Activated CD4-positive, alpha-beta T cell treated with anti-CD3 and anti-CD28 coated beads, Interleukin-2, amount 10 ng/mL, durations not matched to agents 7 days and 5 days (primary cell): ENCODE results near the gene RIMBP2. TPM values are rescaled to one million over a fixed set of nuclear protein-coding genes. Genes with fewer than 3 reads are reported as not detected.

Source experiments
- CTCF ChIA-PET: fragments of 350-600 bp; sonication (Branson Sonifier 250); formaldehyde crosslinking; loops from one replicate; lab custom pipeline; 2021; ENCODE audit warnings: antibody characterized with exemption; lab: Charles Lee
- POLR2A ChIA-PET: fragments of 350-600 bp; sonication (Branson Sonifier 250); formaldehyde crosslinking; loops from one replicate; lab custom pipeline; 2021; ENCODE audit warnings: antibody characterized with exemption; lab: Charles Lee
- DNase-seq: peaks from one replicate; pipeline ENCODE4 v3.0.0-alpha.2; 2020
- H3K27ac Mint-ChIP-seq: one replicate; pipeline ENCODE4 v1.8.0; 2021; ENCODE audit warnings: mild to moderate bottlenecking, moderate library complexity, mixed read lengths
- H3K27me3 Mint-ChIP-seq: one replicate; pipeline ENCODE4 v1.8.0; 2021; ENCODE audit warnings: mixed read lengths
- H3K36me3 Mint-ChIP-seq: one replicate; pipeline ENCODE4 v1.8.0; 2021; ENCODE audit warnings: low read depth, mixed read lengths
- H3K4me1 Mint-ChIP-seq: one replicate; pipeline ENCODE4 v1.8.0; 2021; ENCODE audit warnings: mixed read lengths
- H3K4me3 Mint-ChIP-seq: one replicate; pipeline ENCODE4 v1.8.0; 2021; ENCODE audit warnings: mild to moderate bottlenecking, moderate library complexity, mixed read lengths
- H3K9me3 Mint-ChIP-seq: one replicate; pipeline ENCODE4 v1.8.0; 2021; ENCODE audit warnings: mixed read lengths
- total RNA-seq, 2 experiments: library from RNA; stranded (reverse); gene quantifications; one replicate each; pipeline ENCODE4 v1.2.3, GENCODE V29; 2021

The RIMBP2 gene
- total RNA-seq, 2 experiments from 2014 or later = not detected

DNA sequence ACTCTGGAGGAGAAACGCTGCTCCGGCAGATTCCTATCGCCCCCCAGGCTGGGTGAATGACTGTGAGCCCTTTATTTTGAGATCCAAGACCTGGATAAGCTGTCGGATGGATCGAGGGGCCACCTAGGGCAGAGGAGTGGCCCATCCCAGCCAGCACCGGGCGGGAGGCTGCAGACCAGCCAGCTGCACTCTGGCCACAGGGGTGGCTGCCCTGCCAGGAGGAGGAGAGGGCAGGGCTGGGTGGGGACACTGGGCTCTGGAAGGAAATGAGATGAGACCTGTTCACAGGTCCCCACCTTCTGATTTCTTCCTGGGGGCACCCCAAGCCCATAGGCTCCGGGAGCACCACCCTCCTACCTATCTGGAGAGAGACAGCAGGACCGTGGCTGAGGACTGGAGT lies 238.4 kb downstream of the RIMBP2 start:
- Mint-ChIP-seq H3K27me3 (no peaks in the 10 kb centered on the region), H3K36me3 (no peaks in the 10 kb centered on the region), H3K4me1 (no peaks in the 10 kb centered on the region), H3K4me3 (no peak overlapping the region), H3K9me3 (no peaks in the 10 kb centered on the region), H3K27ac (no peak overlapping the region)
- DNase-seq = no peak
- ChIA-PET CTCF (no interaction called here), POLR2A (no interaction called here)

DNA sequence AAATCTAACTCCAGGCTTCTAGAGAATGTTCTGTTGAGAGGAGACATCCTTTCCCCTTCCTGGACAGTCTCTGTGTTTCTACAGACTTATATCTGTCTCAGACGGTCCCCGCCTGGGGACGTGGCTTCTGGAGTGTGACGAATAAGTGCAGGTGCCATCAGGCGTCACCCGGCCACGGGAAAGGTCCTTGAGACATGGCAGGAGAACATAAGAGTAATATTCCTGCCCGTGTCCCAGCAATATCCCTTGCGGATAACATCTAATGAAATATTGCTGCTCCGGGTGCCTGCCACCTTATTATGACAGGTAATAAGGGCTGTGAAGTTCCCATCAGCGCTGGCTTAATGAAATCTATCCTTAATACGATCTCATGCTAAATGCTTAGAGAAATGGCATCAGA lies 238.8 kb downstream of the RIMBP2 start:
- Mint-ChIP-seq H3K27me3 (no peaks in the 10 kb centered on the region), H3K4me1 (no peaks in the 10 kb centered on the region), H3K9me3 (no peaks in the 10 kb centered on the region), H3K36me3 (no peaks in the 10 kb centered on the region), H3K27ac (no peak overlapping the region), H3K4me3 (no peak overlapping the region)
- POLR2A ChIA-PET = no interaction called here
- no peak for DNase-seq
- CTCF ChIA-PET = no interaction called here

DNA sequence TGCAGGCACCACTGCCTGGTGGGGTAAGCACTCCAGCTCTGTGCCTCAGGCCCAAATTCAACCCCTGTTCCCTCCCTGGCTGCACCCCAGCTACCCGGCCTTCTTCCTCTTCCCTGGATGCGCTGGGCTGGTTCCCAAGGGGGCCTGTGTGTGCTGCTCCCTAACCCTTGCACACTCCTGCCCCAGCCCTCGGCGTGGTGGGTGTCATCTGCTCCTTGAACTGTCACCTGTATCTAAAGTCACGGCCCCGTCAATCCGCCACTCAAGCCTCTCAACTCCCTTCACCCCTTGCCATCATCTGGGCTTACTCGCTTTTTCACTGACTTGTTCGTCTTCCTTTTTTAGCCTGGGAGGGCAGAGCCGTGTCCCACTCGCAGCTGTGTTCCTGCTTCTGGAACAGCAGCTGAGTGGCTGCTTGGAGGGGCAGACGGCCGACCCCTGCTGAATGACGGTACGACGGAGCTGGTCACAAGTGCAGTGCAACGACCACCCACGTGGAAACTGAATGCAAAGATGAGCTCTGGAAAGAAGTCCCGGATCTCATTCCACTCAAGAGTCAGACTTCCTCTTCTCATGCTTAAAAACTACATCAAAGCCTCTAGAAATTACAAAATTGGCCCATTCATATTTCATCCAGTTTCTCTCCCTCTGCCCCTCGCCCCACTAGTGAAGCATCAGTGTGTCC lies 239.5 kb downstream of the RIMBP2 start:
- CTCF ChIA-PET = no interaction called here
- DNase-seq = no peak
- Mint-ChIP-seq H3K4me1 (no peaks in the 10 kb centered on the region), H3K36me3 (no peaks in the 10 kb centered on the region), H3K9me3 (no peaks in the 10 kb centered on the region), H3K27ac (no peak overlapping the region), H3K27me3 (no peaks in the 10 kb centered on the region), H3K4me3 (no peak overlapping the region)
- POLR2A ChIA-PET = interaction anchor here (0.5 kb wide), 1 partner anchor 1408 kb away, joined by 3 read pairs; no protein-coding TSS in a partner anchor

DNA sequence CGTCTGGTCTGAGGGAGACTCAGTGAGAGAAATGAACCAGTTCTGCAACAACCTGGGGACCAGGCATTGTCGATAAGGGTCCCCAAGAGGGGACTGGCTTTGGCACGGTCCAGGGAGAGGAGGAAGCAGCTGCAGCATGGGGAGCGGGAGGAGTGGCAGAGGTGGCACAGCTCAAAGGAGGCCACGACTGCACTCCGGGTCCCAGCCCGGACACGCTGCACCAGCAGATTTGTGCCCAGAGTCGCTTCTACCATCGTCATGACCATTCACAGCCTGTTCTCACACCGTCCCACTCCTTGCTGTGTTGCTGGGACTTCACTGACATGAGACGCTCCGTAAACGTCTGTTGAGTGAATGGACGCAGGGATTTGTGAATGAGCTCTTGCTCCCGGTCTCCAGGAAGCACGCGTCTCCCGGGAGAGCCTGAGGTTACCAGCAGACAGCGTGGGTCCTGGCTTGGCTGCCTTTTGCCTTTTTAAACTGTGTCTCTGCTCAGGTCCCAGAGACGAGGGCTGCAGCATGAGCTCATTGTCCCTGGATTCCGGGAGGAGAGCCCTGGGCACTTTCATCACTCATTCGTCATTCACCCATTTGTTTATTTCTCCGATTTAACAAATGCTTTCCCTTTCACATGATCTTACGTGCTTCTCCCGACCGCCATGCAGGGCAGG lies 241.4 kb downstream of the RIMBP2 start:
- H3K27me3 Mint-ChIP-seq = no peaks in the 10 kb centered on the region
- POLR2A ChIA-PET = no interaction called here
- H3K4me3 Mint-ChIP-seq = no peak overlapping the region
- CTCF ChIA-PET = no interaction called here
- no peaks in the 10 kb centered on the region for H3K4me1 Mint-ChIP-seq
- no peak overlapping the region for H3K27ac Mint-ChIP-seq
- no peak for DNase-seq
- no peaks in the 10 kb centered on the region for H3K36me3 Mint-ChIP-seq
- H3K9me3 Mint-ChIP-seq = no peaks in the 10 kb centered on the region

DNA sequence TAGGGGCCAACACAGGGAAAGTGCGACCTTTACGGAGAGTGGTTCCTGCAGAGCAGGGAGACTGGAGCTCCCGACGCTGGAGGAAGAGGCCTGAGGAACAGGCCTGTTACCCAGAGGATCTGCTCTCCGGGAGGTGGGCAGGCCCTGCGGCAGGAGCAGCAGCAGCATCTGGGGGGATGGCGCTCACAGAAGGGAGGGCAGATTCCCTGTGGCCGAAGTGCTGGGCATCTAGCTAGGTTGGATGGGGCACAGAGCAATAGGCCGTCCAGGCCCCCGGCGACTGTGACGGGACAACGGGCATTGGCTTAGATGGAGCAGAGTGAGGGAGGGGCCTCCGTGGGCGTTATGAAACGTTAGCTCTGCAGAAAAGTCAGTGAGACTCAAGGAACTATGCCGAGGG lies 242.8 kb downstream of the RIMBP2 start:
- ChIA-PET POLR2A (no interaction called here), CTCF (interaction anchor here (0.7 kb wide), 1 partner anchor 15 kb away, joined by 3 read pairs; no protein-coding TSS in a partner anchor)
- H3K9me3 Mint-ChIP-seq = no peaks in the 10 kb centered on the region
- no peaks in the 10 kb centered on the region for H3K27me3 Mint-ChIP-seq
- no peak overlapping the region for H3K27ac Mint-ChIP-seq
- H3K4me3 Mint-ChIP-seq = no peak overlapping the region
- no peaks in the 10 kb centered on the region for H3K4me1 Mint-ChIP-seq
- H3K36me3 Mint-ChIP-seq = no peaks in the 10 kb centered on the region
- DNase-seq = no peak

DNA sequence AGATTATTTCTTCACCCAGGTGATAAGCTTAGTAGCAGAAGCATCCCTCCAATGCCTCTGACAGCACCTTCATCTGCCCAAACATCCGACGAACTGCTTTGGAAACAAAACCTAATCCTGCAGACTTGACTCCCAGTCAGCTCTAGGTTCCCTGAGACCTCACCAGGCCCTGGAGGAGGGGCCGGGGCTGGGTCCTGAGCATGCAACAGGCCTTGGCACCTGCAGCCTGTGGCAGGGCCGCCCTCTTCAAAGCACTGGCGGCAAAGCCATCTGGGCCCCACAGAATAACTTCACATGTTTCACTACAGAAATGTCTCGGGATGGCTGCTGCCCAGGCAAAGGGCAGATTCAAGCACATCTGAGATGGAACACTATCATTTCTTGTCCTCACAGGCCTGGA lies 245.1 kb downstream of the RIMBP2 start:
- Mint-ChIP-seq H3K27me3 (no peaks in the 10 kb centered on the region), H3K9me3 (peaks cover 9% of the 10 kb centered on the region), H3K27ac (no peak overlapping the region), H3K36me3 (no peaks in the 10 kb centered on the region), H3K4me3 (no peak overlapping the region), H3K4me1 (no peaks in the 10 kb centered on the region)
- no peak for DNase-seq
- POLR2A ChIA-PET = no interaction called here
- CTCF ChIA-PET = no interaction called here

DNA sequence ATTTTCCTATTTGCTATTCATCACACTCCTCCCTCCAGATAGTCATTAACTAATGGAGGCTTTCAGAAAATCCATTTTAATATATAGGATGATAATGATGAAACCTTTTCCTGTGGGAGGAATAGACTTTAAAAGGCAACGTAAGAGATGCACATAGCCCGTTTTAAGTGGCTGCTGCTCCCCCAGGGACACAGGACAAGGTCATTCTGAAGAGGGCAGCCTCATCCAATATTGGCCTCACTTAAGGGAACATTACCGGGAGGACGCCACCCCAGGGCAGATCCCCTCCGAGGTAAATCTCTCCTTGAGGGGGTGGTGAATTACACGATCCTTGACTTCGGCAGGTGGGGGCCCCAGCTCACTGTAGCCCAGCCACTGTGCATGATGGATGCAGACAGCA lies 246.5 kb downstream of the RIMBP2 start:
- ChIA-PET POLR2A (no interaction called here), CTCF (no interaction called here)
- DNase-seq = no peak
- peaks cover 9% of the 10 kb centered on the region for H3K9me3 Mint-ChIP-seq
- no peaks in the 10 kb centered on the region for H3K27me3 Mint-ChIP-seq
- H3K4me3 Mint-ChIP-seq = no peak overlapping the region
- H3K36me3 Mint-ChIP-seq = no peaks in the 10 kb centered on the region
- H3K27ac Mint-ChIP-seq = no peak overlapping the region
- no peaks in the 10 kb centered on the region for H3K4me1 Mint-ChIP-seq

DNA sequence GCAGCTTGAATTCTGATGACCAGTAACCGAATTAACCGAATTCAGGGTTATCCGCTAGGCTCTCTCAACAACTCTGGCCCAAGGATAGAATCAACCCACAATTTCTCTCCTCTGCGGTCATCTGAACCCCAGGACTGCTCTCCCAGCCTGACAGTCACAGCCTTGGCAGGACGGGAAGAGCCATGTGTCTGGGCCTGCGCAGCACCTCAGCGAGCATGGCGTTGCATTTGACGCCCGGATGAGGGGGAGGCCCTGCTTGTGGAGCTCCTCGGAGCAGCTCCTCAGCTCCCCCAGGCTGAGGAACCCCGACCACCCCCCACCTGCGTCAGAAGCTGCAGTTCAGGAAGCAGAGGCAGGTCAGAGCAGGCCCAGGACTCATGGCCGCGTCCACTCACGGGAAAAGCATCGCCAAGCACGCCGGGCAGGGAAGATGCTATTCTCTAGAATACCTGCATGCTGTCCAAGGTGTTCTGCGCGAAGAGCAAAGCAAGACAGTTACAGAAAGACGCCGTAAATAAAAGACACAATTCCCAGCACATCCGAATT lies 247.3 kb downstream of the RIMBP2 start:
- Mint-ChIP-seq H3K36me3 (no peaks in the 10 kb centered on the region), H3K27me3 (no peaks in the 10 kb centered on the region), H3K27ac (no peak overlapping the region), H3K4me1 (no peaks in the 10 kb centered on the region), H3K9me3 (peaks cover 11% of the 10 kb centered on the region), H3K4me3 (no peak overlapping the region)
- POLR2A ChIA-PET = no interaction called here
- CTCF ChIA-PET = no interaction called here
- DNase-seq = no peak

DNA sequence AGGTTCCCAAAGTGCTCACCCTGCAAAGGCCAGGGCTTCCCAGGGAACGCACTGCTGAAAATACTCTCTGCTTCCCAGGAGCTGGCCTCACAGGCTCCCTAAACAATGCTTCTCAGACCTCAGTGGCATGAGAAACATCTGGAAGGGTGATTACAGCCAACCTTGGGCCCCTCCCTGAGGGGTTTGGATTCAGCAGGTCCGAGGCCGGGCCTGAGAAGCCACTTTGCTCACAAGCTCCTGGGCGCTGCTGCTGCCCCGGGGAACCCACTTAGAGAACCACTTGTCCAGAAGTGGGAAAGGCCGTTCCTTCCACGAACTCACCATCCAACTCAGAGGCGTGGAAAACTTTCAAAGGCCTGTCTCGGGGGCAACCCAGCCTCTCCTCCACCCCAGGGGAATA lies 247.9 kb downstream of the RIMBP2 start:
- Mint-ChIP-seq H3K4me1 (no peaks in the 10 kb centered on the region), H3K36me3 (no peaks in the 10 kb centered on the region), H3K27me3 (no peaks in the 10 kb centered on the region), H3K9me3 (peaks cover 11% of the 10 kb centered on the region), H3K27ac (no peak overlapping the region), H3K4me3 (no peak overlapping the region)
- POLR2A ChIA-PET = no interaction called here
- no peak for DNase-seq
- CTCF ChIA-PET = no interaction called here

DNA sequence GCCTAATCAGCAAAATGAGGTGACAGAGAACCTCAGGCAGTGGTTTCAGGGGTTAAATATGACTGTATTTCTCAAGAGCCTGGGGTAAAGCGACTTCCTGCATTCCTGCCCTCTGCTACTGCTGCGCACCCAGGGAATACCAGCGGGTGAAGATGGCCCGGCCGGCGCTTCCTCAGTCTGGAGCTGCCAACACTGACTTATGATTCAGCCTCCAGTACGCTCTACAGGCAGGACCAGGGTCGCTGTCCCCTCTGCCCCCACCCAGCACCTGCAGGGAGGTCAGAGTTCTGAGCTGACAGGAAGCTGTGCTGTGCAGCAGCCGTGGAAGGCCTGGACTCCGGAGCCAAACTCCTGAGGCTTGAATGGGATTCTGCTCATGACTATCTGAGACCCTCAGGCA lies 250.5 kb downstream of the RIMBP2 start:
- Mint-ChIP-seq H3K4me1 (no peaks in the 10 kb centered on the region), H3K9me3 (peaks cover 11% of the 10 kb centered on the region), H3K27me3 (no peaks in the 10 kb centered on the region), H3K36me3 (no peaks in the 10 kb centered on the region), H3K27ac (no peak overlapping the region), H3K4me3 (no peak overlapping the region)
- ChIA-PET POLR2A (no interaction called here), CTCF (no interaction called here)
- DNase-seq = no peak

DNA sequence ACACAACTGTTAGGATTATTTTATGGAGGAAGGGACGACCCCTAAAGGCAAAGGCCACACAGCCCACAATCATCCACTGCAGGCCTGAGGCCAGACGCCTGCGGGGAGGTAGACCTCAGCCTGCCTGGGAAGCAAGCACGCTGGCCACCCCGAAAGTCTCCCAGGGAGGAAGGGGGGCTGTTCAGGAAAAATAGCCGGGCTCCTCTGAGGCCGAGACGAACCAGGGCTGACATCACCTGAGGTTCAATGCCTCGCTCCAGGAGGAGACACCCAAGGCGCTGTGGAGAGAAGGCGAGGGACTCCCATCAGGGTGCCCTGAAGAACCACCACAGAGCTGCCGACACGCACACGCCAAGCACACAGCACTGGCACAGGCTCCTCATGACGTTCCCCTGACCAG lies 251.1 kb downstream of the RIMBP2 start:
- Mint-ChIP-seq H3K27me3 (no peaks in the 10 kb centered on the region), H3K4me1 (no peaks in the 10 kb centered on the region), H3K4me3 (no peak overlapping the region), H3K36me3 (no peaks in the 10 kb centered on the region), H3K27ac (no peak overlapping the region), H3K9me3 (peaks cover 11% of the 10 kb centered on the region)
- DNase-seq = no peak
- ChIA-PET CTCF (no interaction called here), POLR2A (no interaction called here)

DNA sequence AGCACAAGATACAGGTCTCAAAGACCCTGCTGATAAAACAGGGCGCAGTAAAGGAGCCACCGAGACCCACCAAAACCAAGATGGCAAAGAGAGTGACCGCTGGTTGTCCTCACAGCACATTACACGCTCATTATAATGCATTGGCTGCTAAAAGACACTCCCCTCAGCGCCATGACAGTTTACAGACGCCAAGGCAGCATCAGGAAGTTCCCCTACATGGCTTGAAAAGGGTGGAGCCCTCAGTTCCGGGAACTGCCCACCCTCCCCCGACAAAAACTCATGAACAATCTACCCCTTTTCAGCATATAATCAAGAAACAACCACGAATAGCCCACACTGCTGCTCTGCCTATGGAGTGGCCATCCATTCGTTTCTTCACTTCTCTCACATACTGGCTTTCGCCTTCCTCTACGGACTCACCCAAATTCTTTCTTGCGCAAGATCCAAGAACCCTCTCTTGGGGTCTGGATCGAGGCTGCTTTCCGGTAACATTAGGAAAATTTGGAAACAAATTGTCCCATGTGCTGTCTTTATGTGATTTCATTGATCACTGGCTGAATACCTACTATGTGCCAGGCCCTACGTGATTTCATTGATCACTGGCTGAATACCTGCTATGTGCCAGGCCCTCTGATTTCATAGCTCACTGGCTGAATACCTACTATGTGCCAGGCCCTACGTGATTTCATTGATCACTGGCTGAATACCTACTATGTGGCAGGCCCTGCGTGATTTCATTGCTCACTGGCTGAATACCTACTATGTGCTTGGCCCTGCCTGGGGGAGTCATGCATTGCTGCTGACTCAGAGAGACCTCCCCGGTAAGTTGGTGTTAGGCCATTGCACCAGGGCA lies 252.1 kb downstream of the RIMBP2 start:
- ChIA-PET CTCF (no interaction called here), POLR2A (no interaction called here)
- Mint-ChIP-seq H3K36me3 (no peaks in the 10 kb centered on the region), H3K4me3 (no peak overlapping the region), H3K27me3 (no peaks in the 10 kb centered on the region), H3K4me1 (no peaks in the 10 kb centered on the region), H3K27ac (no peak overlapping the region), H3K9me3 (peaks cover 11% of the 10 kb centered on the region)
- DNase-seq = no peak

DNA sequence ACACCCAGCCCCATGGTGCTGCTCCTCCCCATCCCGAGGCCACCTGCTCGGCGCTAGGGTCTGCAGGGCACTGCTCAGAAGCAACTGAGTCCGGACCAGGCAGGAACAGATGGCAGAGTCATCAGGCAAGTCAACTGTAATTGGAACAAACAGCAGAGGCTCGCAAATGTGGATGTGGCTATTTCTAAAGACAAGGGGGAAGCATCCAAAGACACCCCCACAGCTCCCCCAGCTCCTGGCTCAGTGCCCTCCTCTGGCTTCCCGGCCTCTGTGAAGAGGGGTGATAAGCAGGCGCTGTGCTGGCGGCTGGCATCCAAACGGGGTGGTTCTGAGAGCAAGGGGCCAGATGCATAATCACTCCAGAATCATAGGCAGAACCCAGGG lies 252.8 kb downstream of the RIMBP2 start:
- ChIA-PET CTCF (no interaction called here), POLR2A (no interaction called here)

More for the DNA sequence above, 252.8 kb downstream of the RIMBP2 start:
- DNase-seq = no peak
- Mint-ChIP-seq H3K36me3 (no peaks in the 10 kb centered on the region), H3K9me3 (peaks cover 11% of the 10 kb centered on the region), H3K27ac (no peak overlapping the region), H3K4me3 (no peak overlapping the region), H3K27me3 (no peaks in the 10 kb centered on the region), H3K4me1 (no peaks in the 10 kb centered on the region)
